Stimulated activated CD4-positive, alpha-beta T cell treated with anti-CD3 and anti-CD28 coated beads, TNF-alpha, amount 100 ng/mL, for 4 hours (primary cell): Measurements from ENCODE around the gene ARID5A.

Source experiments
- DNase-seq, 3 experiments: peaks; one replicate each; pipeline ENCODE4 v3.0.0-alpha.2; 2020; ENCODE audit warnings: low read depth in 3 of 3

The ARID5A gene

DNA sequence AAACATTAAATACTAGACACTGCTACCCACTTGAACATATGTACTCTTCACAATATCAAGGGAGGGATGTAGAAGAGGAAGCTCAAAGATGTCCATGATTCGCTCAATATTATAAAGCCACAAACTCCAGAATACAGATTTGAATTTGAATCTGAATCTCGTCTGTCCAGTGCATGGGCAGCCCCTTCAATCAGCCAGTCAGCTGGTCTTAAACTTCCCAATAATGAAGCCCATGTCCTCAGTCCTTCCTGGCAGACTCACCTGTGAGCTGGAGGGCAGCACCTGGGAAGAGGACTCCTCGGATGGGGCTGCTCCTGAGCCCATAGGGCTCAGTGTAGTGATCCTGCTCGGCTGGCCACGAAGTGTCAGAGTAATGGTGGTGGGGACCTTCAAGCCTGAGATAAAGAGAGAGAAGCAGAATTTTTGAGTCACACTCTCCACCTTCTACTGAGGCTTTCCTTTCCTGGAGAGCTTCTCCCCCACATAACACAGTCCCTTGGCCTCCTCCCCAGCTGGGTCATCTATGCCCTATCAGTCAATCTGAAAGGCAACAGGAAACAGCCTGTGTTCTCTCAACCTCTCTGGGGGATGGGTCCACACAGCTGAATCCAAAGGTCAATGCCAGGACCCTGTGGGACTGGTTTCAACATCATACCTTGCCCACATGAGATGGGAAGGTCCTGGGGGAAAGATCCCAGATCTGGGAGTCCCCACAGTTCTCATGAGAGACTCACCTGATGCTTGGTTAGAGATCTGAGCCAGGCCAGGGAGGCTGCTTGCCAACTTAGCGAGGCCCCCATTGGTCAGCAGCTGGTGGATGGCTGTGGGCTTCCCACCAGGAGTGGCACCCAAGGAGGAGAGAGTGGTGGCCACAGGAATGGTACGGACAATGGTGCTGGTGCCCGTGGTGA, 65.1 kb downstream of the ARID5A start:
- no peak for DNase-seq
